ENCODE results near the gene FAM78A.

DNA sequence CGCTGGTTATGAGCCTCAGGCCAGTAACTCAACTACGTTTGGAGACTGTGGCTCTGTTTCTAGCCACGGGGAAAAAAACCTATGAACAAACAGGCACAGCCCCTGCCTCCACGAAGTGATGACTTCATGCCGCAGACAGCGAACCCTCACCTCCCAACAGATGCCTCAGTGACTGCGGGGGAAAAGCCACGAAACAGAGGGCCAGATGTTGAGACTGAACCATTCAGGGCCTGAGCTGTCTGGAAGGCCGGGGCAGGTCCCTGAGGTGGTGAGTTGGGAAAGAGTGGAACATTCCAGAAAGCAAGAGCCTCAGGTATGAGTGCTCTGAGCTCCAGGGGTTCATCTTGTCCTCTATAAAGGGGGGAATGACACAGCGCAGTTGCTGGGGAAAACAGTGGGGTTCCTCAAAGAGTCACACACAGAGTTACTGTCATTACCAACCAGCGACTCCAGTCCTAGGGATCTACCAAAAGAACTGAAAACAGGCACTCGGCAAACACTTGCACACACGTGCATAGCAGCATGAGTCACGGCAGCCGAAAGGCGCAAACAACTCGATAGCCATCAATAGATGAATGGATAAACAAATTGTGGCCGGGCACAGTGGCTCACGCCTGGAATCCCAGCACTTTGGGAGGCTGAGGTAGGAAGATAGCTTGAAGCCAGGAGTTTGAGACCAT, 28.5 kb upstream of the FAM78A start:
- TF ChIP-seq CTCF (conservative IDR thresholded peaks at IDR 0.05; ENCODE audit: low read length) = no peak
- TF ChIP-seq EZH2phosphoT487 (IDR thresholded peaks at IDR 0.05; ENCODE audit: borderline replicate concordance) = no peak
